WERI-Rb-1 (cell line): ENCODE data around the gene PDE9A.
A peak's percentile ranks its signal among the peaks of the same experiment; 100 is the strongest.

Experiments used
- DNase-seq: peaks from one replicate; pipeline ENCODE4 v3.0.0-alpha.2; 2020
- H3K27ac ChIP-seq: fragments of 250-450 bp; sonication (Bioruptor Pico); 2 replicates; pipeline ENCODE4 v1.5.1; 2020; ENCODE audit warnings: mild to moderate bottlenecking, moderate library complexity
- H3K27me3 ChIP-seq: fragments of 250-450 bp; sonication (Bioruptor Pico); 2 replicates; pipeline ENCODE4 v1.5.1; 2021; ENCODE audit warnings: mild to moderate bottlenecking, low read depth, moderate library complexity; ENCODE audit not compliant: insufficient read depth, severe bottlenecking
- H3K36me3 ChIP-seq: fragments of 250-450 bp; sonication (Bioruptor Pico); 2 replicates; pipeline ENCODE4 v1.5.1; 2020; ENCODE audit warnings: mild to moderate bottlenecking, moderate library complexity
- H3K4me3 ChIP-seq: 2 replicates; pipeline ENCODE4 v1.5.1; 2011; ENCODE audit warnings: low read depth, mild to moderate bottlenecking, control low read depth, low read length
- H3K9me3 ChIP-seq: fragments of 250-450 bp; sonication (Bioruptor Pico); 2 replicates; pipeline ENCODE4 v1.5.1; 2021; ENCODE audit warnings: mild to moderate bottlenecking, moderate library complexity; ENCODE audit not compliant: severe bottlenecking
- TF ChIP-seq, protein P1 (sequence below): IDR thresholded peaks from 2 replicates; pipeline ENCODE4 v1.5.1; 2011; ENCODE audit warnings: low read depth, mild to moderate bottlenecking, control low read depth, inconsistent platforms, low read length

Gene PDE9A

DNA sequence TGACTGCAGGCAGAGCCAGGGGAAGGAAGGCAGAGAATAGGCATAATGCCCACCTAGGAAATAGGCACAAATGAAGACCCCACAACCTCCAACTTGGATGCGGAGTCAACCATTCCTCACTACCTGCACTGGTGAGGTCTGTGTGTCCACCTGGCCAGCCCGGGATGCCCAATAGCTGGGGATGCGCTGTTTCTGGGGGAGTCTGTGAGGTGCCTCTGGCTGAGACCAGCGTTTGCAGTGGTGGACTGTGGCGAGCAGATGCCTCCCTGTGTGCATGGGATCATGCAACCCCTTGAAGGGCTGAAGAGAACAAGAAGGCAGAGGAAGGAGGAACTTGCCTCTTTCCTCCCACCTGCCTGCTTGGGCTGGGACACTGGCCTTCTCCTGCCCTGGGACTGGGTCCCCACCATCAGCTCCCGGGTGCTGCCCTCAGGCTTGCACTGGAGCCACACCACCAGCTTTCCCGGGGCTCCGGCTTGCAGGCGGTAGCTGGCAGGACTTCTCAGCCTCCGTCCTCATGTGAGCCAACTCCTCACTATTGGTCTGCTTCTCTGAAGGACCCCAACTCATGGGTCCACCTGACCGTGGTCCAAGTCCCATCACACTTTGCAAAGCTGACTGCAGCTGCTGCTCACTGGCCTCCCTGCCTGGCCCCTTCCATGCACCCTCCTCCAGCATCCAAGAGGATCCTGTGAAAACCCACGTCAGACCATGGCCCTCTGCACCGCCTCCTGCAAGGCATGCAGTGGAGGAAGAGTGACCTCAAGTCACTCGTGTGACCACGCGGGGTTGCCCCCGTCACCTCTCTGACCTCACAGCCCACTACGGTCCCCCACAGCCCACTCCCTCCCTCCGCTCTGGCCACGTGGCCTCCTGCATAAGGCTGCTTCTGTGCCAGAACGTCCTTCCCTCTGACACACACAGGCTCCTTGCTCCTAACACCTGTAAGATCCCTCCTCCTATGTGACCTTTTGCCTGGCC is 2.7 kb upstream of the PDE9A start:
- no peaks in the 10 kb centered on the region for H3K27me3 ChIP-seq
- TF ChIP-seq, protein P1, sequence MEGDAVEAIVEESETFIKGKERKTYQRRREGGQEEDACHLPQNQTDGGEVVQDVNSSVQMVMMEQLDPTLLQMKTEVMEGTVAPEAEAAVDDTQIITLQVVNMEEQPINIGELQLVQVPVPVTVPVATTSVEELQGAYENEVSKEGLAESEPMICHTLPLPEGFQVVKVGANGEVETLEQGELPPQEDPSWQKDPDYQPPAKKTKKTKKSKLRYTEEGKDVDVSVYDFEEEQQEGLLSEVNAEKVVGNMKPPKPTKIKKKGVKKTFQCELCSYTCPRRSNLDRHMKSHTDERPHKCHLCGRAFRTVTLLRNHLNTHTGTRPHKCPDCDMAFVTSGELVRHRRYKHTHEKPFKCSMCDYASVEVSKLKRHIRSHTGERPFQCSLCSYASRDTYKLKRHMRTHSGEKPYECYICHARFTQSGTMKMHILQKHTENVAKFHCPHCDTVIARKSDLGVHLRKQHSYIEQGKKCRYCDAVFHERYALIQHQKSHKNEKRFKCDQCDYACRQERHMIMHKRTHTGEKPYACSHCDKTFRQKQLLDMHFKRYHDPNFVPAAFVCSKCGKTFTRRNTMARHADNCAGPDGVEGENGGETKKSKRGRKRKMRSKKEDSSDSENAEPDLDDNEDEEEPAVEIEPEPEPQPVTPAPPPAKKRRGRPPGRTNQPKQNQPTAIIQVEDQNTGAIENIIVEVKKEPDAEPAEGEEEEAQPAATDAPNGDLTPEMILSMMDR: no peak
- H3K36me3 ChIP-seq: peaks cover 11% of the 10 kb centered on the region
- H3K9me3 ChIP-seq: no peaks in the 10 kb centered on the region
- no peak for DNase-seq
- peak overlapping the region; percentile 100 for H3K27ac ChIP-seq
- H3K4me3 ChIP-seq: no peak overlapping the region

DNA sequence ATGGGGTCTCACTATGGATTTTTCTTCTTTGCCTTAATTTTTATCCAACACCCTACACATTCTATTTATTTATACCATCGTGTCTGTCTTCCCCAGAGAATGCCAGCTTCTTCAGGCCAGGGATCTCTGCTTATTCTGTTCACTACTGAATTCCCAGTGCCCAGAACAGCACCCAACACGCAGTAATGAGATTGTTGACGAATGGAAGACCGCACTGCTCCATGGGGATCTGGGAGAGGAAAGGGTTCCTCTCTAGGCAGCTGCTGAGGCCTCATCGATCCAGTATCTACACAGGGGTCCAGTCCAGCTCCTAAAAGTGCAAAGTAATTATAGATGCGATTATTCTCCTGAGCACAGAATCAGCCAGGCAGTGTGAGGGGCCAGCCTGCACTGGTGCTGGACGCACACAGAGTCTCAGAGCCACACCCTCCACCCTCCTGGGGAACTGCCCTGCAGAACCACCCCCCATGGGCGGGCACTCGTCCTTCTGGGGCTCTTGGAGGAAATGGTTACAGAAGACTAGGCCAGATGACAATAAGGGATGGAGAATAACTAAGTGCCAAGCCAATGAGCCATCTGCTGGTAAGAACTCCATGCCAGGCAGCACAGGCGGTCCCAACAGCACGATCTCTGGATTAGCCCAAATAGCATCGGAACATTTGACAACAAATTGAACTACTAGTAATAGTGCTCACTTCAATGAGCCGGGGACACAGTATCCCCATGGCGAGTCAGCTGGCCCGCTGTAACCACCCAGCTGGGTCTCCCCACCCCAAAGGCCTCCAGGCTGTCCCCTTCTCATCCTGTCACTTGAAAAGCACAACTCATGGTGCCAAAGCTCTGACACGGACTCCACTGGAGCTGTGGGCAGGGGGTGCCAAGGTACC is 1.7 kb upstream of the PDE9A start:
- H3K27ac ChIP-seq: peak overlapping the region; percentile 100
- peaks cover 21% of the 10 kb centered on the region for H3K36me3 ChIP-seq
- TF ChIP-seq, protein P1: no peak
- H3K9me3 ChIP-seq: no peaks in the 10 kb centered on the region
- DNase-seq: peak; percentile 85
- H3K4me3 ChIP-seq: peak overlapping the region; percentile 46
- H3K27me3 ChIP-seq: no peaks in the 10 kb centered on the region

DNA sequence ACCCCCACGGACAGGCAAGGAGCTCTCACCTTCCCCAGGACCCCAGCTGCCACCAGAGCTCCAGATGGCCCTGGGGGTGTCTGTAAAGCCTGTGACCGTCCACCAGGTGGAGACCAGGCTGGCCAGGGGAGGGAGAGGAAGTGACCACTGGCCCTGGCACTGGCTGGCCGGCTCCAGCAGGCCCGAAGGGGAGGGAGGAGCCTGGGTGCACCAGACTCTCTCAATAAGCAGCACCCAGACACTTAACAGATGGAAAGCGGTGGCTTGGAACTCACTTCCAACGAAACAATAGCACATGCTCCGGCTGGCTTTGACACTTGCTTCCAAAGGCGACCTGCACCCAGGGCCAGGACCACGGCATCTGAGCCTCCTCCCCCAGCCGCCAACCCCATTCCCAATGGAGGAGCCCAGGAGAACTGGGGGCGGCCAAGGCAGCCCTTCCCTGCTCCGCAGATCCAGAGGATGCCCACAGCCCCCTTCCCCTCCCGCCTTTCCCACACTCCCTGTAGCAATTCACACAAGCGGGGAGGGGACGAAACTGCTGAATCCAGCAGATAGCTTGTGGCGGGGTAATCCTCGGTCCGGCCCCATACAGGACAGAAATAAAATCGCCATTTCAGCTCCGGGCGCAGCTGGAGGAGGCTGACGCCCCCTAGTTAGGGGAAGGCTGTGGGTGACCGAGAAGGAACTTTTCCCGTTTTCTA is 742 bp upstream of the PDE9A start:
- Histone ChIP-seq H3K27me3 (no peaks in the 10 kb centered on the region), H3K4me3 (peak overlapping the region; percentile 46), H3K9me3 (no peaks in the 10 kb centered on the region), H3K36me3 (peaks cover 28% of the 10 kb centered on the region), H3K27ac (peak overlapping the region; percentile 100)
- TF ChIP-seq, protein P1: peak; percentile 90
- peak; percentile 98 for DNase-seq

DNA sequence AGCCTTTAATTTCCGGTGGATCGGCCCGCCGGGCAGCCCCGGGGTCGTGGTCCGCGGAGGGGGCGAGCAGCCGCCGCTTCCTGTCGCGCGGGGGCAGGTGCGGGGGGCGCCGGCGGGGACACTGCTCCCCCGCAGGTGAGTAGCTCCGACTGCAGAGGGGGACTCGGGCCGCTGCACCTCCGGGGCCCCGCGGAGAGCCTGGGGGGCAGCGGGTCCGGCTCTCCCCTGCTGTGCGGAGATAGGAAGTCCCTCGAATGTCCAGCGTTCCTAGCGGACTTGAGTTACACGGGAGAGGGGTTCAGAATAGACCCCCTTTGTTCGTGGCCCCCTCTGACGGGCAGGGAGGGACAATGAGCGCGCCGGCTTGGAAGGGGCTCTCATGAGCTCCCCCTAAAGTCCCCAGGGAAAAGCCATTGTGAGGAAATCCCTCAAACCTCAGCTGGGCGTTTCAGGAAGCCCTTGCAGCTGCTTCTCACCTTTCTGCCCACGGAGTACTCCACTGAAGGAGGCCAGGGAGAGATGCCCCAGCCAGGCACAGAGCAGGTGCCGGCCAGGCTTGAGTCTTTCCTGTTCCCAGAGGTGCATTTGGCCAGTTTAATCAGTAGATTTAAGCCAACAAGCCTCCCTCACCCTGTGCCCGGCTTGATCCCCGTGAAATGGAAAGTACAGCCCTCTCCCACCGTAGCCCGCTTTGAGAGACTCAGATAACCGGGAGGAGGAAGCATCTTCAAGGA is 925 bp downstream of the PDE9A start:
- peaks cover 41% of the 10 kb centered on the region for H3K36me3 ChIP-seq
- TF ChIP-seq, protein P1: peak; percentile 58
- peak overlapping the region; percentile 96 for H3K27ac ChIP-seq
- DNase-seq: peak; percentile 70
- no peaks in the 10 kb centered on the region for H3K9me3 ChIP-seq
- peak overlapping the region; percentile 89 for H3K4me3 ChIP-seq
- no peaks in the 10 kb centered on the region for H3K27me3 ChIP-seq
